Cortex of kidney (tissue), 1 donor: Measurements from ENCODE around the gene PRRG1.
"Not testable (repeated sequence)": the region's sequence is repeated elsewhere in the genome, so short reads cannot be mapped to it uniquely, and the experiment has no call there.

Source experiments
- DNase-seq: peaks from one replicate; lab custom pipeline; 2025; lab: John Stamatoyannopoulos, UW

The PRRG1 gene

GRCh38 chrX:37472836-37473235, 123.7 kb downstream of the PRRG1 start:
- no peak for DNase-seq

DNA sequence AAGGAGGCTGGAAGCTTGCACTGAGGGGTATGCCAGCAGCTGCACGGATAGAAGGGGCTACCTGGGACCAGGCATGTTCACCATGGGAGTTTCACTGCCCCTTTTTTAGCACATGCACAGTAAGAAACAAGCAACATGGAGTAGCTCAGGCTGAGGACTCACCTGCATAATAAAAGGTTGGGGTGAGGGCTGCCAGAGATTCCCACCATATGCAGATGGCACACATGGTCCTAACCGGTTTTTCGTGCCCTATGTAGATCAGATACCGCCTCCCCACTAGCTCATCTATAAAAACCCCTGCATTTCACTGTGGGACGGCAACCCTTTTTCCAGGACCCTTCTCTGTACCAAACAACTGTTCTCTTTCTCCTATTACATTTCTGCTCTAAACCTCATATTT, 125.3 kb downstream of the PRRG1 start:
- DNase-seq: no peak

DNA sequence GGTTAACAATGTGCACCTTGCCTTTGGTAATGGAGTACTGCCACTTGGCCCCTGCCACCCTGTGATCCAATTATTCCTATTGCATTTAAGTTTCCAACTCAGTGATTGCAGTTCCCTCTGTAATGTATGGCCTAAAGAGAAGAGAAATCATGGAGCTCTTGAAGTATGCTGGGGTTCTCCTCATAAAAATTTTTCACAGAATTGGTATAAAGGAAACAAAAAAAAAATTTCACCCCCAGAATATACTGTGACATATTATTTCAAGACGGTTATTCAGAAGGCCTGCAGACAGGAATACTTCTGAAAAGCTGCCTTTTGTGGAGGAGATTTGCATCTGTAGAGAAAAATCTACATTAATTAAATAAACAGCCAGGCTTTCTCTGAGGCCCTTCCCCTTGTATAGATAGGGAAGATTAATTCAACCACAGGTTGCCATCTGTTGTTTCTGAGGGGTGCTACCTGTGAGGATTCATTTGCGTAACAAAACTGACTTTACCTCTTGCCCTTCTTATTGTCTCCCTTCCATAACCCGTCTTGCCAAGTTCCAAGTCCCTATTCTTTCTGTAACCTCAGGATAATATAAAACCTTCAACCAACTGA, 127.5 kb downstream of the PRRG1 start:
- no peak for DNase-seq

DNA sequence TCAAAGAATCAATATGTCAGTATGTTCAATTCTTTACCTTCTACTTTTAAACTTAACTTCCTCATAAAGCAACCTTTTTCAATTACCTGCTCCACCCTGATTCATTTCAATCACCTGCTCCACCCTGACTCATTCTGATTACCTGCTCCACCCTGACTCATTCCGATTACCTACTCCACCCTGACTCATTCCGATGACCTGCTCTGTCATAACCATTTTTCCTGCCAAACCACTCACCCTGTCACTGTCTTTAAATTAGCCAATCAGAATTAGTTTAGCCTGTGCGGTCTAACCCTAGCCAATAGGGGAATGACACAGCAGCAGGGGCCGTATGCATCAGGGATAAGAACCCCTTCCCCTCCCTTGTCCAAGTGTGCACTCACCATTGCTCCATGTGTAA, 135.2 kb downstream of the PRRG1 start:
- not testable (repeated sequence) for DNase-seq

DNA sequence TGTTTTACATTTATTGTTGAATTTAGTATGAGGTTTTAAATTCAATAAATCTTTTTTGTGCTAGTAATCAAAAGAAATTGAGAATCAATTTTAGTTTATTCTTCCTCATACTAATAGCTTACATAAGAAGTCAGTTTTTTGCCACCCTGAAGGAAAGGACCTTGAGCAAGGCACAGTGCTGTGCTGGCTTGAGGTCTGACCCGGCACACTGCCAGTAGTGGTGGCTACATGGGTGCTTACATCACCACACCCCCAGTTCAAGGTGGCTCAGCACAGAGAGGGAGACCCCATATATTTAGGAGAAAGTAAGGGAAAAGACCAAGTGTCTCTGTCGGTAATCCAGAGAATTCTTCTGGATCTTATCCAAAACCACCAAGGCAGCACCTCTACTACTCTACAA, 136.3 kb downstream of the PRRG1 start:
- no peak for DNase-seq

GRCh38 chrX:37487271-37487670, 138.1 kb downstream of the PRRG1 start:
- no peak for DNase-seq

GRCh38 chrX:37488323-37488722, 139.2 kb downstream of the PRRG1 start:
- DNase-seq: no peak

GRCh38 chrX:37491686-37492085, 142.5 kb downstream of the PRRG1 start:
- no peak for DNase-seq

- not testable (repeated sequence) for DNase-seq
These were observed 146.6 kb downstream of the PRRG1 start for GRCh38 chrX:37495760-37496159.

- not testable (repeated sequence) for DNase-seq
These were observed 148.0 kb downstream of the PRRG1 start for GRCh38 chrX:37497126-37497525.

DNA sequence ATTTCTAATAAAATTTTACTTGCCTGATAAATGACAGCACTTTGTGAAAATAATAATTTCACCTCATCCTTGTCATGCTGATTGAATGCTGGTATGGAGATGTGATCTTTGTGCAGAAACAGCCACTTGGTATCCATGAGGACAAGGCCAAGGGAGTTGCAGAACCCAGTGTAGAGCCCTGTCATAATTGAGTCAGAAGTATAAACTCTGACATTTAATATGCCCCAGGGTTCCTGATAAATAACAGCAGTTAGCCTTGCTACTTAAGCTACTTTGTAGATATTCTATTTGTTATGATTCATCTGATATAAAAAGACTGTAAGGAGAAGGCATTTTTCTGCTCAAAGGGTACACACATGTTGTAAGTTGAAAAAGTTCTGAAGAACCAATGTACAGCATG, 149.2 kb downstream of the PRRG1 start:
- not testable (repeated sequence) for DNase-seq

DNA sequence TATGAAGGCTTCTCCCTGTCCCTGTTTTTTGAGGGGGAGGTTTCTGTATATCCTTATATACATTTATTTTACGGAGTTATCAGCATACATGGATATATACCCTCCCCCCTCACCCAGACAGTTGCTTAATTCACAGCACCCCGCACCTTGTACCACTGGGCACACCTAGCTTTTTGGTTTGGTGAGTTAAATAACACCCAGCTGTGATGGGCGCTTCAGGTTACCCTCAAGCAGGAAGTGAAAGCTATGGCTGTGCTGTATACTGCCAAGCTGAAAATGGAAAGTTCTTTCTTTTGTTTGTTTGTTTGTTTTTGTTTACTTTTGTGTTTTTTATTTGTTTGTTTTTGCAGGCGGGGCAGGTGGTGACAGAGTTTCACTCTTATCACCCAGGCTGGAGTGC, 150.5 kb downstream of the PRRG1 start:
- not testable (repeated sequence) for DNase-seq

- no peak for DNase-seq
These were observed 155.8 kb downstream of the PRRG1 start for GRCh38 chrX:37504991-37505390.
